IPS-NIHi11 (cell line): ENCODE data around the gene OS9.
"Not testable (repeated sequence)": the region's sequence is repeated elsewhere in the genome, so short reads cannot be mapped to it uniquely, and the experiment has no call there.

Experiments used
- DNase-seq: peaks from one replicate; pipeline ENCODE4 v3.0.0; 2012; ENCODE audit warnings: mixed read lengths, low spot score

The OS9 gene, protein sequence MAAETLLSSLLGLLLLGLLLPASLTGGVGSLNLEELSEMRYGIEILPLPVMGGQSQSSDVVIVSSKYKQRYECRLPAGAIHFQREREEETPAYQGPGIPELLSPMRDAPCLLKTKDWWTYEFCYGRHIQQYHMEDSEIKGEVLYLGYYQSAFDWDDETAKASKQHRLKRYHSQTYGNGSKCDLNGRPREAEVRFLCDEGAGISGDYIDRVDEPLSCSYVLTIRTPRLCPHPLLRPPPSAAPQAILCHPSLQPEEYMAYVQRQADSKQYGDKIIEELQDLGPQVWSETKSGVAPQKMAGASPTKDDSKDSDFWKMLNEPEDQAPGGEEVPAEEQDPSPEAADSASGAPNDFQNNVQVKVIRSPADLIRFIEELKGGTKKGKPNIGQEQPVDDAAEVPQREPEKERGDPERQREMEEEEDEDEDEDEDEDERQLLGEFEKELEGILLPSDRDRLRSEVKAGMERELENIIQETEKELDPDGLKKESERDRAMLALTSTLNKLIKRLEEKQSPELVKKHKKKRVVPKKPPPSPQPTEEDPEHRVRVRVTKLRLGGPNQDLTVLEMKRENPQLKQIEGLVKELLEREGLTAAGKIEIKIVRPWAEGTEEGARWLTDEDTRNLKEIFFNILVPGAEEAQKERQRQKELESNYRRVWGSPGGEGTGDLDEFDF

DNA sequence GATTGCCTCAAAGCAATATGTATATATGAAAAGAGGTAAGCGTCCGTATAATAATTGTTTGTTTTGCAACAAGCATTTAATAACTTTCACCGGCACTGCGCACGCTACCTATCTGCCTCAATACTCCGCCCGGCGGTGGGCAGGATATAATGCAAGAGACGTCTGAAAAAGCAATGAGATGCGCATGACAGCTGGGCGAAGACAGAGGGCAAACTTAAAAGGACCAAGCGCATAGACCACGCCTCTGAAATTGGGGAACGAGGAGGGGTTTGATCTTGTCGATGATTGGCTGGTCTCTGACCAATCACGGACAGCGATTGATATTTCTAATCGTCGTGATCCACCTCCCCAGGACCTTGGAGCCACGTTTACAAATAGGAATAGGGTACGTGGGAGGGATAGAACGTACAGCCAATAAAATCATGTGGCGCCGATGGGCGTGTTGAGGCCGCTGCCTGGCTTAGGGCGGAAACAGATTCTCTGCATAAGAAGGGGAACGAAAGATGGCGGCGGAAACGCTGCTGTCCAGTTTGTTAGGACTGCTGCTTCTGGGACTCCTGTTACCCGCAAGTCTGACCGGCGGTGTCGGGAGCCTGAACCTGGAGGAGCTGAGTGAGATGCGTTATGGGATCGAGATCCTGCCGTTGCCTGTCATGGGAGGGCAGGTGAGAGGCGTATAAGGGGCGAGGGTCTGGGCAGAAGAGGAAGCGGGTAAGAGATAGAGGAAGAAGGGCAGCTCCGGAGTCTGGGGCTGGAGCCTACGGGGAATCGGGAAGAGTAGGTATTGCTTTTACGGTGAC is at the start of gene OS9:
Gene OS9 (plus strand): TSS at position 474 of the 800 bp plus-strand sequence. CDS start 30 bp downstream, at position 504.
- DNase-seq = peak; percentile 98

DNA sequence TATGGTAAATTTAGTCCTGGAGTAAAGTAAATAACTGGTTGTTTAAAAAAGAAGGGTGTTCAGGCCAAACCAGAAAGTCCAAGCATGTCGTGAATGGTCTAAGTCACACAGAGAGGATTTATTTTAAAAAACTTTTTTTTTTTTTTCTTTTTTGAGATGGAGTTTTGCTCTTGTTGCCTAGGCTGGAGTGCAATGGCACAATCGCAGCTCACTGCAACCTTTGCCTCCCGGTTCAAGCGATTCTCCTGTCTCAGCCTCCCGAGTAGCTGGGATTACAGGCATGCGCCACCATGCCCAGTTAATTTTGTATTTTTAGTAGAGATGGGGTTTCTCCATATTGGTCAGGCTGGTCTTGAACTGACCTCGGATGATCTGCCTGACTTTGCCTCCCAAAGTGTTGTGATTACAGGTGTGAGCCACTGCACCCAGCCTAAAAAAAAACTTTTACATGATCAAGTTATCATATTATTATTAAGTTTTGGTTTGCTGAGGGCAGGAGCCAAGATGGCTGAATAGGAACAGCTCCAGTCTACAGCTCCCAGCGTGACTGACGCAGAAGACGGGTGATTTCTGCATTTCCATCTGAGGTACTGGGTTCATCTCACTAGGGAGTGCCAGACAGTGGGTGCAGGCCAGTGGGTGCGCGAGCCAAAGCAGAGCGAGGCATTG is 47.8 kb upstream of the OS9 start:
- not testable (repeated sequence) for DNase-seq

DNA sequence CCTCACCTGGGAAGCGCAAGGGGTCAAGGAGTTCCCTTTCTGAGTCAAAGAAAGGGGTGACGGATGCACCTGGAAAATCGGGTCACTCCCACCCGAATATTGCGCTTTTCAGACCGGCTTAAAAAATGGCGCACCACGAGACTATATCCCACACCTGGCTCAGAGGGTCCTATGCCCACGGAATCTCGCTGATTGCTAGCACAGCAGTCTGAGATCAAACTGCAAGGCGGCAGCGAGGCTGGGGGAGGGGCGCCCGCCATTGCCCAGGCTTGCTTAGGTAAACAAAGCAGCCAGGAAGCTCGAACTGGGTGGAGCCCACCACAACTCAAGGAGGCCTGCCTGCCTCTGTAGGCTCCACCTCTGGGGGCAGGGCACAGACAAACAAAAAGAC is 47.3 kb upstream of the OS9 start:
- not testable (repeated sequence) for DNase-seq

DNA sequence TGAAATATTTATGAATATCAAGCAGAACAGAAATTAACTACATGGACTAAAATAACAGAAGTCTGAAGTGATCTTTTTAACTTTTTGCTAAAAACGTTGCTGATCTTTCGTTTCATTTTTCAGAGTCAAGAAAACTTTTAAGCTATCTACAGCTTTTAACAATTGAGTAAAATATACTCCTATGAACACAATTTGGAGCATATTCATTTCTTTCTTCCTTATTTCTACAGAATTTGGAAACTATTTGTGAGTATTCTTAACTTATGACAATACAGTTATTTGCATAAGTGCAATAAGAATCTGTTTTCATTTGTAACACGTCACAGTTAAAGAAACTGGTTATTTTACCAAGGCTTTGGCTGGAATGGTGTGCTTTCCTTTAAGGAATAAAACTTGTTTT is 39.9 kb upstream of the OS9 start:
- no peak for DNase-seq

DNA sequence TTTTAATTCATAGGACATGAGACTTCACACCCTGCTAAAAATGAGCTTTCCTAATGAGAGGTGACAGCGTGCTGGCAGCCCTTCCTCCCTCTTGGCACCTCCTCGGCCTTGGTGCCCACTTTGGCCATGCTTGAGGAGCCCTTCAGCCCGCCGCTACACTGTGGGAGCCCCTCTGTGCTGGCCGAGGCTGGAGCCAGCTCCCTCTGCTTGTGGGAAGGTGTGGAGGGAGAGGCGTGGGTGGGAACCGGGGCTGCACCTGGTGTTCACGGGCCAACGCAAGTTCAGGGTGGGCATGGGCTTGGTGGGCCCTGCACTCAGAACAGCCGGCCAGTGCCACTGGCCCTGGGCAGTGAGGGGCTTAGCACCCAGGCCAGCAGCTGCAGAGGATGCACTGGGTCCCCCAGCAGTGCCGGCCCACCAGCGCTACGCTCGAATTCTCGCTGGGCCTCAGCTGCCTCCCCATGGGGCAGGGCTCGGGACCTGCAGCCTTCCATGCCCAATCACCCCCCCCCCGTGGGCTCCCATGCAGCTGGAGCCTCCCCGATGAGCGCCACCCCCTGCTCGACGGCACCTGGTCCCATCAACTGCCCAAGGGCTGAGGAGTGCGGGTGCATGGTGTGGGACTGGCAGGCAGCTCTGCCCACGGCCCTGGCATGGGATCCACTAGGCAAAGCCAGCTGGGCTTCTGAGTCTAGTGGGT is 38.2 kb upstream of the OS9 start:
- DNase-seq = no peak

DNA sequence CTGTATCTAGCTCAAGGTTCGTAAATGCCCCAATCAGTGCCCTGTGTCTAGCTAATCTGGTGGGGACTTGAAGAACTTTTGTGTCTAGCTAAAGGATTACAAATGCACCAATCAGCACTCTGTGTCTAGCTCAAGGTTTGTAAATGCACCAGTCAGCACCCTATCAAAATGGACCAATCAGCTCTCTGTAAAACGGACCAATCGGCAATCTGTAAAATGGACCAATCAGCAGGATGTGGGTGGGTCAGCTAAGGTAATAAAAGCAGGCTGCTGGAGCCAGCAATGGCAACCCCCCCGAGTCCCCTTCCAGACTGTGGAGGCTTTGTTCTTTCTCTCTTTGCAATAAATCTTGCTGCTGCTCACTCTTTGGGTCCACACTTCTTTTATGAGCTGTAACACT is 37.5 kb upstream of the OS9 start:
- not testable (repeated sequence) for DNase-seq

DNA sequence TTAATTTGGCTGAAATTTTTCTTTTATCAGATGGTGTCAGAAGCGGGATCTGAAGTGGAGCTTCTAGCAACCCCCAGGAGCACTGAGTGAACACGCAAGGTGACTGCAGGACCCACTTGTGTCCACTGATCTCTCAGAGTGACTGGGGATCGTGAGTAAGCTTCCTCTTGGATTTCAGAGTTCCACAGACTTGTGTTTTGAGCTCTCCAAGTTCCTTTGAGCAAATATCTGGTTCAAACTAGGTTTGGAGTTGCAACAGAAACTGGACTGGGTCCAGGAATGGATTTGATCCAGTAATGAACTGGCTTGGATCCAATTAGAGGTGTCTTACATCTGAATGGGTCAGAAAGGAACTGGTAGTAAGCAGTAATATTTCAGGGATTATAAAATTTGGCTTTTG is 36.2 kb upstream of the OS9 start:
- no peak for DNase-seq

DNA sequence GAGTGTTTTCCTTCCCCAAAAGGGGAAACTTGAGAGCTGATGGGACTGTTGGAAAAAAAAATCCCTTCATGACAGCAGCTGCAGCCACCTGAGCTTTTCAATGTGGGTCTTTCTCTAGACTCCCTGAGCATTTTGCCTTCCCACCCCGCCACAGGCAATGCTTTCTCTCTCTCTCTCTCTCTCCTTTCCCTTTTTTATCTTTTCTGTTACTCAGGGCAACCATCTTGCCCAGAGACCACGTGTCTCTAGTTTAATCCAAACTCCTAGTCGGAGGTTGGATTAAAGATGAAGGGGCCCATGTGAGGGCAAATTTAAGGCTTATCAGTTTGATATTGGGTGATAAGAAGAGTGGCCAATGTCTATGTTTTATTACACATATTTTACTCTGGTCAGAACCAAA is 35.0 kb upstream of the OS9 start:
- DNase-seq = no peak

DNA sequence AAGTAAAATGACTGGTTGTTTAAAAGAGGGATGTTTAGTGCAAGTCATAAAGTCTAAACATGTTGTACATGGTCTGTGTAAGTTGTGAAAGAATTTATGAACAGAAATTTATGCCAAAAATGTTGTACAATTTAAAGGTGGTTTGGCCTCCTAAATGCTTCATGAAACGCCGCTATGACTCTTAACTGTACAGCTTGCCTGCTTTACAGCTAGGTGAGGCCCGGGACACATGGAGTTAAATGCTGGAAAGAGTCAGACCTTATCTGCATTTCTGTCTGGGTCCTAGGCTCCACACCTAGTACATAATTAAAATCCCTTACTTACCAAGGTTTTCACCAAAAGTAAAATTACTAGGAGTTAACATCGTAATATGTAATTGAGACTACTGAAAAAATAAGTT is 32.6 kb upstream of the OS9 start:
- DNase-seq = no peak

DNA sequence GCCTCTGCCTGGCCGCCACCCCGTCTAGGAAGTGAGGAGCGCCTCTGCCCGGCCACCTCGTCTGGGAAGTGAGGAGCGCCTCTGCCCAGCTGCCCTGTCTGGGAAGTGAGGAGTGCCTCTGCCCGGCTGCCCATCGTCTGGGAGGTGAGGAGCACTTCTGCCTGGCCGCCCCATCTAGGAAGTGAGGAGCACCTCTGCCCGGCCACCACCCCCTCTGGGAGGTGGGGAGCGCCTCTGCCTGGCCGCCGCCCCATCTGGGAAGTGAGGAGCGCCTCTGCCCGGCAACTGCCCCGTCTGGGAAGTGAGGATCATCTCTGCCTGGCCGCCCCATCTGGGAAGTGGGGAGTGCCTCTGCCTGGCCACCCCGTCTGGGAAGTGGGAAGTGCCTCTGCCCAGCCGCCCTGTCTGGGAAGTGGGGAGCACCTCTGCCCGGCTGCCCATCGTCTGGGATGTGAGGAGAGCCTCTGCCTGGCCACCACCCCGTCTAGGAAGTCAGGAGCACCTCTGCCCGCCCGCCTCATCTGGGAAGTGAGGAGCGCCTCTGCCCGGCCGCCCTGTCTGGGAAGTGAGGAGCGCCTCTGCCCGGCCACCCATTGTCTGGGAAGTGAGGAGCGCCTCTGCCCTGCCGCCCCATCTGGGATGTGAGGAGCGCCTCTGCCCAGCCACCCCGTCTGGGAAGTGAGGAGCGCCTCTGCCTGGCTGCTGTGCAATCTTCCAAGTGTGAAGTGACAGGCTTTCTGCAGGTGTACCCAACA is 28.7 kb upstream of the OS9 start:
- DNase-seq = not testable (repeated sequence)

DNA sequence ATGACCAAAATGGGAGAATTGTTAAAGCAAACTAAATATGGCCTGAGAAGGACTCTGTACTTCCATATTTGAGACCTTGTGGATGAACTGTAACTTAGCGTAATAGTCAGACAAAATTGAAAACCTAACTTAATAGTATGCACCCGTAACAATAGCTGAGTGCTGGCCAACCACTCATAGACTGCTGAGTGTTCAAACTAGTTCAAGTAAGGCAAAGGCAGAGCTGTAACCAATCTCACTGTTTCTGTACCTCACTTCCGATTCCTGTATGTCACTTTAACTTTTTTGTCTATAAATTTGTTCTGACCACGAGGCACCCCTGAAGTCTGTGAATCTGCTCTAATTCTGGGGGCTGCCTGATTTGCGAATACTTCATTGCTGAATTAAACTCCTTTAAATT is 27.0 kb upstream of the OS9 start:
- DNase-seq = no peak

DNA sequence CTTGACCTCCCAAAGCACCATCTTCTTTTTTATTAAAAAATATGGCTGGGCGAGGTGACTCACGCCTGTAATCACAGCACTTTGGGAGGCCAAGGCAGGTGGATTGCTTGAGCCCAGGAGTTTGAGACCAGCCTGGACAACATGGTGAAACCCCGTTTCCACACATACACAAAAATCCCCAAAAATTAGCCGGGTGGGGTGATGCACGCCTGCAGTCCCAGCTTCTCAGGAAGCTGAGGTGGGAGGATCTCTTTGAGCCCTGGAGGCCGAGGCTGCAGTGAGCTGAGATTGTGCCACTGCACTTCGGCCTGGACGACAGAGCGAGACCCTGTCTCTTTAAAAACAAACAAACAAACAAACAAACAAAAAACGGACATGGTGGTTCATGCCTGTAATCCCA is 24.2 kb upstream of the OS9 start:
- DNase-seq = not testable (repeated sequence)

DNA sequence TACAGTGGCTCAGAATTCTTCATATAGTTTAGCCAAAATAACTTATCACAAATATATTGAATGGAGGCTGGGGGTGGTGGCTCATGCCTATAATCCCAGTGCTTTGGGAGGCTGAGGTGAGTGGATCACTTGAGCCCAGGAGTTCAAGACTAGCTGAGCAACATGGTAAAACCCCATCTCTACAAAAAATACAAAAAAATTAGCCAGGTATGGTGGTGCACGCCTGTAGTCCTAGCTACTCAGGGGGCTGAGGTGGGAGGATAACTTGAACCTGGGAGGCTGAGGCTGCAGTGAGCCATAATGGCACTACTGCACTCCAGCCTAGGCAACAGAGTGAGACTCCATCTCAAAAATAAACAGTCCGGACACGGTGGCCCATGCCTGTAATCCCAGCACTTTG is 22.1 kb upstream of the OS9 start:
- DNase-seq = not testable (repeated sequence)

DNA sequence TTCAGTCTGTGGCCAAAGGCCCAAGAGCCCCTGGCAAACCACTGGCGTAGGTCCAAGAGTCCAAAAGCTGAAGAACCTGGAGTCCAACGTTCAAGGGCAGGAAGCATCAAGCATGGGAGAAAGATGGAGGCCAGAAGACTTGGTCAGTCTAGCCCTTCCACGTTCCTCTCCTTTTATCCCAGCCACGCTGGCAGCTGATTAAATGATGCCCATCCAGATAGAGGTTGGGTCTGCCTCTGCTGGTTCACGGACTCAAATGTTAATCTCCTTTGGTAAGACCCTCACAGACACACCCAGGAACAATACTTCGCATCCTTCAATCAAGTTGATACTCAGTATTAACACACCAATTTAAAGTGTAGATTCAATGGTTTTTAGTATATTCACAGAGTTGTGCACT is 21.1 kb upstream of the OS9 start:
- DNase-seq = no peak

DNA sequence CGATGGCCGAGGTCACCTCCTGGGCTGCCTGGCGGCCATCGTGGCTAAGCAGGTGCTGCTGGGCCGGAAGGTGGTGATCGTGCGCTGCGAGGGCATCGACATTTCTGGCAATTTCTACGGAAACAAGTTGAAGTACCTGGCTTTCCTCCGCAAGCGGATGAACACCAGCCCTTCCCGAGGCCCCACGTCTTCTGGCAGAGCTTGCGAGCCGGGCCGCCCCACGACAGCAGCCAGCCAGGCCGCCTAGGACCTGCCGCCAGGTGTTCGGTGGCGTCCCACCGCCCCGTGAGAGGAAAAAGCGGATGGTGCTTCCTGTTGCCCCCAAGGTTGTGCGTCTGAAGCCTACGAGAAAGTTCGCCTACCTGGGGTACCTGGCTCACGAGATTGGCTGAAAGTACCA is 19.2 kb upstream of the OS9 start:
- DNase-seq = no peak

DNA sequence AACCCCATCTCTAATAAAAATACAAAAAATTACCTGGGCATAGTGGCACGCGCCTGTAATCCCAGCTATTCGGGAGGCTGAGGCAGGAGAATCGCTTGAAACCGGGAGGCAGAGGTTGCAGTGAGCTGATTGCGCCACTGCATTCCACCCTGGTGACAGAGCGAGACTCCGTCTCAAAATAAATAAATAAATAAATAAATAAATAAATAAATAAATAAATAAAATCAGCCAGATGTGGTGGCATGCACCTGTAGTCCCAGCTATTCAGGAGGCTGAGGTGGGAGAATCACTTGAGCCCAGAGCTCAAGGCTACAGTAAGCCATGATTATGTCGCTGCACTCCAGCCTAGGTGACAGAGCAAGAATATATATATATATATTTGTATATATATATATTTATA is 16.0 kb upstream of the OS9 start:
- not testable (repeated sequence) for DNase-seq

DNA sequence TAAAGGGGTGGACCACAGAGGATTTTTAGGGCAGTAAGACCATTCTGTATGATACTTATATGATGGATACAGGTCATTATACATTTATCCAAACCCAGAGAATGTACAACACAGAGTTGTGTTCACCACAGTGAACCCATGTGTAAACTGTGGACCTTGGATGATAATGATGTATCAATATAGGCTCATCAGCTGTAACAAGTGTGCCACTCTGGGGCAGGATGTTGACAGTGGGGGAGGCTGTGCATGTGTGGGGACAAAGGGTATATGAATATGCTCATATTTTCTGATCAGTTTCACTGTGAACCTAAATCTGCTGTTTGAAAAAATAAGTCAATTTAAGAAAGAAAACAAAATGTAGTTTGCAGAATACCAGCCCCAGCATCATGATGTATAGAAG is 14.2 kb upstream of the OS9 start:
- DNase-seq = no peak

DNA sequence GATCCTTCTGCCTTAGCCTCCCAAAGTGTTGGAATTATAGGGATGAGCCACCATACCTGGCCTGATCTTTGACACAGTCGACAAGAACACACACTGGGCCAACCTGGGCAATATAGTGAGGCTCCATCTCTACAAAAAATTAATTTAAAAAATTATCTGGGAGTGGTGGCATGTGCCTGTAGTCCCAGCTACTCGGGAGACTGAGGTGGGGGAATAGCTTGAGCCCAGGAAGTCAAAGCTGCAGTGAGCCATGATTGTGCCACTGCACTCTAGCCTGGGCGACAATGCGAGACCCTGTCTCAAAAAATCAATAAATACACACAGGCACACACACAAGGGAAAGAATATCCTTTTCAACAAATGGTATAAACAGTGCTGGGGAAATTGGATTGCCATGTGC is 6.1 kb upstream of the OS9 start:
- DNase-seq = no peak

DNA sequence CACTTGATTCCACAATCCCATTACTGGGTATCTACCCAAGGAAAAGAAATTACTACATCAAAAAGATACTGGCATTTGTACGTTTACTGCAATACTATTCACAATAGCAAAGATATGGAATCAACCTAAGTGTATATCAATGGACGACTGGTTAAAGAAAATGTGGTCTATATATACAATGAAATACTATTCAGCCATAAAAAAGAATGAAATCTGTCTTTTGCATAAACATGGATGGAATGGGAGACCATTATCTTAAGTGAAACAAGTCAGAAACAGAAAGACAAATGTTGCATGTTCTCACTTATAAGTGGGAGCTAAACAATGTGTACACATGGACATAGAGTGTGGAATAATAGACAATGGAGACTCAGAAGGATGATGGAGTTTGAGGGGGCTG is 5.0 kb upstream of the OS9 start:
- no peak for DNase-seq

DNA sequence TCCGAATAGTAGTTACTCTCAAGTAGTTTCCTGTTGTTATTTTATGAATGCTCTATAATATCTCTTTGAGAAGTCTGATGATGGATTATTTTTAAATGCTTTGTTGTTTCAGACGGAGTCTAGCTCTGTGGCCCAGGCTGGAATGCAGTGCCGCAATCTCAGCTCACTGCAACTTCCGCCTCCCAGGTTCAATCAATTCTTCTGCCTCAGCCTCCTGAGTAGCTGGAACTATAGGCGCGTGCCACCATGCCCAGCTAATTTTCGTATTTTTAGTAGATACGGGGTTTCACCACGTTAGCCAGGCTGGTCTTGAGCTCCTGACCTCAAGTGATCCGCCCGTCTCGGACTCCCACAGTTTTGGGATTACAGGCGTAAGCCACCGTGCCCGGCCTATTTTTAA is 1.4 kb upstream of the OS9 start:
- no peak for DNase-seq

DNA sequence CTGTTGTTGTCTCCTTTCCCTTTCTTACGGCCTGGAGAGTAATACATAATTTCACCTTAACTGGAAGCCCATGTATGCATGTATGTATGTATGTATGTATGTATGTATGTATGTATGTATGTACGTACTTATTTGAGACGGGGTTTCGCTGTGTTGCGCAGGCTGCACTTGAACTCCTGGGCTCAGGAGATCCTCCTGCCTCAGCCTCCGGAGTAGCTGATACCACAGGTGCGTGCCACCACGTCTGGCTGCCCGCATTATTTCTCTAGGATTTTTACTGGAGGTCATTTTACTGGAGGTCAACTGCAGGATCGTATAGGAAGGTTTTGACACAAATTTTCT is 644 bp upstream of the OS9 start:
- no peak for DNase-seq
